Naive B cell (primary cell): ENCODE results near the gene CIITA. TPM values are rescaled to one million over a fixed set of nuclear protein-coding genes. Genes with fewer than 3 reads are reported as not detected.

Experiments
- ATAC-seq, 2 donors: fragments of 150-1000 bp; cut with Tn5 transposase; 2 replicates each; pipeline ENCODE4 v1.10.0; 2021; ENCODE audit warnings: low read depth in 2 of 2, mild to moderate bottlenecking in 2 of 2, moderate library complexity in 2 of 2
- DNase-seq: peaks from one replicate; pipeline ENCODE4 v3.0.0; 2022
- H3K27ac Mint-ChIP-seq, 6 donors: one replicate each; pipeline ENCODE4 v1.8.0; 2020 to 2022; ENCODE audit warnings: mild to moderate bottlenecking in 6 of 6, mixed read lengths in 6 of 6, moderate library complexity in 5 of 6, inconsistent platforms in 2 of 6
- H3K27me3 Mint-ChIP-seq, 3 donors: one replicate each; pipeline ENCODE4 v1.8.0; 2021 to 2022; ENCODE audit warnings: mixed read lengths in 3 of 3, mild to moderate bottlenecking in 1 of 3
- H3K36me3 Mint-ChIP-seq, 2 donors: one replicate each; pipeline ENCODE4 v1.8.0; 2020 to 2022; ENCODE audit warnings: mixed read lengths in 2 of 2, inconsistent platforms in 1 of 2, mild to moderate bottlenecking in 1 of 2
- H3K4me1 Mint-ChIP-seq, 3 donors: one replicate each; pipeline ENCODE4 v1.8.0; 2020 to 2022; ENCODE audit warnings: mixed read lengths in 3 of 3, inconsistent platforms in 1 of 3, mild to moderate bottlenecking in 1 of 3, moderate library complexity in 1 of 3
- H3K4me3 Mint-ChIP-seq, 8 donors: one replicate each; pipeline ENCODE4 v1.8.0; 2020 to 2022; ENCODE audit warnings: mild to moderate bottlenecking in 8 of 8, mixed read lengths in 8 of 8, moderate library complexity in 8 of 8, inconsistent platforms in 2 of 8
- H3K9me3 Mint-ChIP-seq, 7 donors: one replicate each; pipeline ENCODE4 v1.8.0; 2020 to 2022; ENCODE audit warnings: mixed read lengths in 7 of 7, mild to moderate bottlenecking in 5 of 7, inconsistent platforms in 2 of 7, moderate library complexity in 1 of 7
- polyA plus RNA-seq, 6 donors: library from polyadenylated mRNA; unstranded; fragments of 300-500 nt; fragmentation: Illumina TruSeq; gene quantifications; one replicate each; pipeline ENCODE4 v1.2.3, GENCODE V29; 2021; ENCODE audit warnings: low read depth in 6 of 6

The CIITA gene
- polyA plus RNA-seq, 6 donors from 2014 or later: 130 to 259 (median 150) TPM

- Mint-ChIP-seq H3K27ac (peak overlapping the region; percentile 91 to 98 (median 97)), H3K4me3 (peak overlapping the region; percentile 97 to 100 (median 99)), H3K36me3 (peaks cover 24 to 55% of the 10 kb centered on the region in 2 donors), H3K4me1 (peaks cover 61 to 69% (median 66%) of the 10 kb centered on the region in 3 donors), H3K9me3 (no peaks in the 10 kb centered on the region), H3K27me3 (no peaks in the 10 kb centered on the region)
- peak; percentile 60 for DNase-seq
- no peak for ATAC-seq
Observed at GRCh38 chr16:10878644-10879501, 1.9 kb downstream of the CIITA start.

- H3K9me3 Mint-ChIP-seq: no peaks in the 10 kb centered on the region
- peak overlapping the region; percentile 90 to 97 (median 91) for H3K27ac Mint-ChIP-seq
- no peaks in the 10 kb centered on the region for H3K27me3 Mint-ChIP-seq
- peaks cover 28 to 66% of the 10 kb centered on the region in 2 donors for H3K36me3 Mint-ChIP-seq
- H3K4me1 Mint-ChIP-seq: peaks cover 65 to 70% (median 66%) of the 10 kb centered on the region in 3 donors
- peak overlapping the region; percentile 97 to 100 (median 99) for H3K4me3 Mint-ChIP-seq
- DNase-seq (no peak), ATAC-seq (no peak)
Observed at GRCh38 chr16:10879681-10880589, 2.9 kb downstream of the CIITA start.

- H3K36me3 Mint-ChIP-seq: peaks cover 32 to 73% of the 10 kb centered on the region in 2 donors
- DNase-seq (no peak), ATAC-seq (no peak)
- no peaks in the 10 kb centered on the region for H3K27me3 Mint-ChIP-seq
- H3K27ac Mint-ChIP-seq: peak overlapping the region; percentile 14 to 97 (median 91)
- H3K9me3 Mint-ChIP-seq: no peaks in the 10 kb centered on the region
- H3K4me1 Mint-ChIP-seq: peaks cover 66 to 70% (median 66%) of the 10 kb centered on the region in 3 donors
- peak overlapping the region; percentile 97 to 100 (median 99) for H3K4me3 Mint-ChIP-seq
Observed at GRCh38 chr16:10880594-10881452, 3.8 kb downstream of the CIITA start.

GRCh38 chr16:10881479-10882030 lies 4.6 kb downstream of the CIITA start:
- Mint-ChIP-seq H3K36me3 (peaks cover 33 to 78% of the 10 kb centered on the region in 2 donors), H3K27me3 (no peaks in the 10 kb centered on the region), H3K4me3 (peak overlapping the region; percentile 97 to 100 (median 99)), H3K27ac (peak overlapping the region; percentile 25 to 97 (median 92)), H3K4me1 (peaks cover 66 to 70% (median 66%) of the 10 kb centered on the region in 3 donors), H3K9me3 (no peaks in the 10 kb centered on the region)
- ATAC-seq (no peak), DNase-seq (no peak)

- peaks cover 40 to 73% of the 10 kb centered on the region in 2 donors for H3K36me3 Mint-ChIP-seq
- H3K4me1 Mint-ChIP-seq: peaks cover 72 to 81% (median 78%) of the 10 kb centered on the region in 3 donors
- H3K27me3 Mint-ChIP-seq: no peaks in the 10 kb centered on the region
- peak overlapping the region in 5 of 6 donors; percentile 40 to 97 (median 80) for H3K27ac Mint-ChIP-seq
- H3K9me3 Mint-ChIP-seq: no peaks in the 10 kb centered on the region
- DNase-seq: no peak
- peak overlapping the region; percentile 78 to 100 (median 92) for H3K4me3 Mint-ChIP-seq
- no peak for ATAC-seq
Observed at GRCh38 chr16:10883004-10883403, 6.0 kb downstream of the CIITA start.

- H3K4me3 Mint-ChIP-seq: peak overlapping the region; percentile 86 to 100 (median 92)
- peaks cover 86 to 99% (median 98%) of the 10 kb centered on the region in 3 donors for H3K4me1 Mint-ChIP-seq
- H3K9me3 Mint-ChIP-seq: no peaks in the 10 kb centered on the region
- ATAC-seq: no peak
- peak overlapping the region; percentile 27 to 97 (median 69) for H3K27ac Mint-ChIP-seq
- peaks cover 46 to 59% of the 10 kb centered on the region in 2 donors for H3K36me3 Mint-ChIP-seq
- no peak for DNase-seq
- no peaks in the 10 kb centered on the region for H3K27me3 Mint-ChIP-seq
Observed at GRCh38 chr16:10885246-10885645, 8.2 kb downstream of the CIITA start.

- Mint-ChIP-seq H3K36me3 (peaks cover 37 to 42% of the 10 kb centered on the region in 2 donors), H3K27ac (peak overlapping the region; percentile 81 to 99 (median 97)), H3K9me3 (peaks cover 0 to 7% (median 4%) of the 10 kb centered on the region in 7 donors), H3K4me3 (peak overlapping the region; percentile 86 to 100 (median 94)), H3K4me1 (peaks cover 87 to 100% (median 100%) of the 10 kb centered on the region in 3 donors), H3K27me3 (no peaks in the 10 kb centered on the region)
- ATAC-seq (peak in 1 of 2 donors; percentile 9), DNase-seq (peak; percentile 72)
Observed at GRCh38 chr16:10888320-10888937, 11.4 kb downstream of the CIITA start.

DNA sequence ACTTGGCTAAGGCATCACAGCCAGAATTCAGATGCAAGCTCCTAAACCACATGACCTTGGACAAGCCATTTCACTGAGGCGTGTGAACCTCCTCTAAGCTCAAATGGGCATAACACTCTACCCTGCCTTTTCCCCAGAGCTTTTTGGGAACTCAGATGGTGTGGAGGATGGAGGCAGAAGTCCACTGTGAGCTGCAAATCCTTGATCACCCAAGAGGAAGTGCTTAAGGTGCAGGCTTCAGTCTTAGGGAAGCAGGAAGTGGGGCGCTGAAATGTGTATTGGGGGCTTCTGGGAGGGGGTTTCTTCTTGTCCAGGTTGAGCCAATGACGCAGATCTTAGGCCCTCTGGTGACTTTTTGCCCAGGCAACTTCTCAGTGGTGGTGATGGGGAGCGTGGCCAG lies 12.9 kb downstream of the CIITA start:
- H3K4me3 Mint-ChIP-seq: peak overlapping the region; percentile 86 to 100 (median 94)

GRCh38 chr16:10892782-10893318 lies 15.8 kb downstream of the CIITA start:
- Mint-ChIP-seq H3K4me1 (peaks cover 85 to 99% (median 98%) of the 10 kb centered on the region in 3 donors), H3K36me3 (peaks cover 38 to 50% of the 10 kb centered on the region in 2 donors), H3K9me3 (peaks cover 0 to 7% (median 4%) of the 10 kb centered on the region in 7 donors), H3K27me3 (no peaks in the 10 kb centered on the region), H3K27ac (peak overlapping the region; percentile 97 to 100 (median 98)), H3K4me3 (peak overlapping the region; percentile 56 to 100 (median 88))
- ATAC-seq (no peak), DNase-seq (no peak)

More for the DNA sequence above, 12.9 kb downstream of the CIITA start:
- Mint-ChIP-seq H3K27ac (peak overlapping the region; percentile 96 to 100 (median 98)), H3K9me3 (peaks cover 0 to 7% (median 4%) of the 10 kb centered on the region in 7 donors), H3K36me3 (peaks cover 28 to 35% of the 10 kb centered on the region in 2 donors), H3K4me1 (peaks cover 82 to 99% (median 98%) of the 10 kb centered on the region in 3 donors), H3K27me3 (no peaks in the 10 kb centered on the region)
- ATAC-seq (no peak), DNase-seq (no peak)

DNA sequence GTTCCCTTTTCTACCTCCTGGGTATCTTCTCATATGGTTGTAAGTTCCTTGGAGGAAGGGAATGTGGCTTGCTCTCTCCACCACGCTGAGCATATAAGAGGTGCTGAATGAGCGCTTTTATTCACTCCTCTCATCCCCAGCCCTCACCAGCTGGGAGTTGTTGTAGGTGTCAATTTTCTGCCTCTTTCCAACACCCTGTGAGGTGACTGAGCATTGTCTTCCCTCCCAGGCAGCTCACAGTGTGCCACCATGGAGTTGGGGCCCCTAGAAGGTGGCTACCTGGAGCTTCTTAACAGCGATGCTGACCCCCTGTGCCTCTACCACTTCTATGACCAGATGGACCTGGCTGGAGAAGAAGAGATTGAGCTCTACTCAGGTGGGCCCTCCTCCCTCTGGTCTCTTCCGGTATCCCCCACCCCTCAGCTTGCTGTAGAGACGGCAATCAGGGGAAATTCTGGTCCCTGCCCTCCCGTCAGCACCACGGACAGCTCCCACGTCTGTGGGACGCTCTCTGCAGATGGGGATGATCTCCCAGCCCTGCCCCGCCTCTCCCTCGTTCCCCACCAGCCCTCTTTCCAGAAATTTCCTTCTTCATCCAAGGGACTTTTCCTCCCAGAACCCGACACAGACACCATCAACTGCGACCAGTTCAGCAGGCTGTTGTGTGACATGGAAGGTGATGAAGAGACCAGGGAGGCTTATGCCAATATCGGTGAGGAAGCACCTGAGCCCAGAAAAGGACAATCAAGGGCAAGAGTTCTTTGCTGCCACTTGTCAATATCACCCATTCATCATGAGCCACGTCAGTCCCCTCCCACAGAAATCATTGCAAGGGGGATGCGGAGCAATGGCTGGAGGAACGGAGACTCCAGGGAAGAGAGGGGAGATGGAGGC lies 18.3 kb downstream of the CIITA start:
- H3K27me3 Mint-ChIP-seq: no peaks in the 10 kb centered on the region
- H3K9me3 Mint-ChIP-seq: peaks cover 0 to 7% (median 4%) of the 10 kb centered on the region in 7 donors
- DNase-seq (no peak), ATAC-seq (no peak)
- peak overlapping the region; percentile 30 to 96 (median 83) for H3K27ac Mint-ChIP-seq
- peak overlapping the region; percentile 36 to 91 (median 76) for H3K4me3 Mint-ChIP-seq
- H3K4me1 Mint-ChIP-seq: peaks cover 87 to 98% (median 97%) of the 10 kb centered on the region in 3 donors
- peaks cover 58 to 63% of the 10 kb centered on the region in 2 donors for H3K36me3 Mint-ChIP-seq

- no peaks in the 10 kb centered on the region for H3K27me3 Mint-ChIP-seq
- H3K36me3 Mint-ChIP-seq: peaks cover 55 to 66% of the 10 kb centered on the region in 2 donors
- H3K4me1 Mint-ChIP-seq: peaks cover 82 to 95% (median 94%) of the 10 kb centered on the region in 3 donors
- DNase-seq: no peak
- peaks cover 0 to 7% (median 4%) of the 10 kb centered on the region in 7 donors for H3K9me3 Mint-ChIP-seq
- peak overlapping the region; percentile 36 to 91 (median 82) for H3K4me3 Mint-ChIP-seq
- H3K27ac Mint-ChIP-seq: peak overlapping the region; percentile 78 to 96 (median 88)
- no peak for ATAC-seq
Observed at GRCh38 chr16:10896165-10896564, 19.2 kb downstream of the CIITA start.
